GM23338 (cell line): Measurements from ENCODE around the gene CCDC92B. TPM values are rescaled to one million over a fixed set of nuclear protein-coding genes. Genes with fewer than 3 reads are reported as not detected.

Experiments
- ATAC-seq: fragments of 200-7000 bp; cut with Tn5 transposase; 3 replicates; pipeline ENCODE4 v1.9.1; 2020
- DNase-seq: peaks from one replicate; pipeline ENCODE4 v3.0.0-alpha.2; 2015; ENCODE audit warnings: low spot score
- H2AFZ ChIP-seq: fragments of 200-600 bp; sonication (generic); 2 replicates; pipeline ENCODE4 v1.8.0; 2016; ENCODE audit warnings: antibody characterized with exemption, mild to moderate bottlenecking, moderate library complexity
- H3F3A ChIP-seq: fragments of 200-600 bp; sonication (generic); replicated peaks from 2 replicates; pipeline ENCODE4 v1.8.0; 2017; ENCODE audit warnings: antibody characterized with exemption, mixed run types, low read depth
- H3K27ac ChIP-seq: fragments of 200-600 bp; sonication (generic); 2 replicates; pipeline ENCODE4 v1.6.1; 2016; ENCODE audit warnings: low read depth
- H3K27me3 ChIP-seq: fragments of 200-600 bp; sonication (generic); 2 replicates; pipeline ENCODE4 v1.8.0; 2016; ENCODE audit warnings: mild to moderate bottlenecking, mixed run types, moderate library complexity; ENCODE audit not compliant: insufficient read depth
- H3K36me3 ChIP-seq: fragments of 200-600 bp; sonication (generic); 2 replicates; pipeline ENCODE4 v1.8.0; 2016; ENCODE audit warnings: mild to moderate bottlenecking; ENCODE audit not compliant: insufficient read depth
- H3K4me1 ChIP-seq: fragments of 200-600 bp; sonication (generic); 2 replicates; pipeline ENCODE4 v1.8.0; 2016; ENCODE audit warnings: mild to moderate bottlenecking, moderate library complexity; ENCODE audit not compliant: insufficient read depth
- H3K4me2 ChIP-seq: fragments of 200-600 bp; sonication (generic); 2 replicates; pipeline ENCODE4 v1.7.1; 2017; ENCODE audit warnings: mixed run types
- H3K4me3 ChIP-seq: fragments of 200-600 bp; sonication (generic); 2 replicates; pipeline ENCODE4 v1.6.1; 2016; ENCODE audit warnings: mixed run types
- H3K79me2 ChIP-seq: fragments of 200-600 bp; sonication (generic); replicated peaks from 2 replicates; pipeline ENCODE4 v1.8.0; 2017; ENCODE audit warnings: mild to moderate bottlenecking; ENCODE audit not compliant: insufficient read depth
- H3K9me2 ChIP-seq: fragments of 200-600 bp; sonication (generic); 2 replicates; pipeline ENCODE4 v1.8.0; 2017; ENCODE audit not compliant: insufficient read depth
- H4K20me1 ChIP-seq: fragments of 200-600 bp; sonication (generic); replicated peaks from 2 replicates; pipeline ENCODE4 v1.8.0; 2017; ENCODE audit warnings: mild to moderate bottlenecking; ENCODE audit not compliant: insufficient read depth
- H3K27ac Mint-ChIP-seq: 2 replicates; pipeline ENCODE4 v1.8.0; 2020; ENCODE audit warnings: inconsistent platforms, mild to moderate bottlenecking, moderate library complexity, mixed read lengths
- H3K27me3 Mint-ChIP-seq: 3 replicates; pipeline ENCODE4 v1.8.0; 2022; ENCODE audit warnings: low read depth, mild to moderate bottlenecking, moderate library complexity, mixed read lengths, inconsistent platforms; ENCODE audit not compliant: insufficient read depth, poor library complexity
- H3K36me3 Mint-ChIP-seq: 3 replicates; pipeline ENCODE4 v1.8.0; 2021; ENCODE audit warnings: low read depth, mild to moderate bottlenecking, inconsistent platforms, moderate library complexity, mixed read lengths
- H3K4me1 Mint-ChIP-seq: 3 replicates; pipeline ENCODE4 v1.8.0; 2020; ENCODE audit warnings: mild to moderate bottlenecking, inconsistent platforms, mixed read lengths
- H3K4me3 Mint-ChIP-seq: 3 replicates; pipeline ENCODE4 v1.8.0; 2021; ENCODE audit warnings: moderate library complexity, mild to moderate bottlenecking, inconsistent platforms, mixed read lengths
- H3K9me3 Mint-ChIP-seq: 3 replicates; pipeline ENCODE4 v1.8.0; 2020; ENCODE audit warnings: moderate library complexity, mild to moderate bottlenecking, inconsistent platforms, mixed read lengths
- CREB1 ChIP-seq: fragments of 250-450 bp; sonication (Bioruptor Pico); IDR thresholded peaks from 2 replicates; pipeline ENCODE4 v1.5.0; 2020; ENCODE audit warnings: low read depth, mild to moderate bottlenecking, moderate library complexity
- CTCF ChIP-seq, 2 experiments: fragments of 200-600 bp in 1 of 2; sonication (generic) in 1 of 2; conservative IDR thresholded peaks; 2 replicates each; pipeline versions ENCODE4 v1.5.1 to v1.6.1; 2016 to 2017; ENCODE audit warnings: antibody characterized with exemption in 2 of 2, low read depth in 2 of 2, mild to moderate bottlenecking in 2 of 2, moderate library complexity in 1 of 2
- ETS1 ChIP-seq: IDR thresholded peaks from 2 replicates; pipeline ENCODE4 v1.6.1; 2016; ENCODE audit warnings: antibody characterized with exemption
- NANOG ChIP-seq: IDR thresholded peaks from 2 replicates; pipeline ENCODE4 v1.6.1; 2016; ENCODE audit warnings: antibody characterized with exemption, borderline replicate concordance
- POLR2AphosphoS5 ChIP-seq: IDR thresholded peaks from 2 replicates; pipeline ENCODE4 v1.6.1; 2016; ENCODE audit warnings: antibody characterized with exemption, low read depth
- REST ChIP-seq: IDR thresholded peaks from one replicate; pipeline ENCODE4 v1.6.1; 2018; ENCODE audit warnings: antibody characterized with exemption; ENCODE audit not compliant: unreplicated experiment
- ZNF114 ChIP-seq: fragments of 250-450 bp; sonication (Bioruptor Pico); IDR thresholded peaks from 2 replicates; pipeline ENCODE4 v1.5.0; 2020; ENCODE audit warnings: mild to moderate bottlenecking, moderate library complexity
- polyA plus RNA-seq: library from polyadenylated mRNA; unstranded; fragments of >200 nt; fragmentation: Nextera tagmentation; extraction: Ambion mirVana; gene quantifications from 2 replicates; pipeline ENCODE4 v1.2.1, GENCODE V29; 2016
- total RNA-seq: library from RNA; depleted of rRNA; stranded (reverse); fragments of >200 nt; shearing (Covaris generic); gene quantifications from 2 replicates; pipeline ENCODE4 v1.2.3, GENCODE V29; 2014

CCDC92B gene
- total and polyA plus RNA-seq, 2 experiments from 2014 or later = 5.7 to 9.1 TPM

- Histone ChIP-seq H3K27ac (peak overlapping the region; percentile 87), H3K9me2 (no peaks in the 10 kb centered on the region), H3K4me1 (peaks cover 5% of the 10 kb centered on the region; the same call in 1 of the 2 replicates), H2AFZ (0 out of 2 replicates have a peak overlapping the region, but pooled peaks have one; percentile 18), H3K4me2 (peak overlapping the region; percentile 81), H3K27me3 (no peaks in the 10 kb centered on the region), H3K36me3 (no peaks in the 10 kb centered on the region), H3F3A (peaks cover 16% of the 10 kb centered on the region), H3K4me3 (peak overlapping the region; percentile 54), H3K79me2 (no peaks in the 10 kb centered on the region), H4K20me1 (peaks cover 5% of the 10 kb centered on the region)
- peak overlapping the region; percentile 54; the same call in 1 of the 3 replicates for H3K4me3 Mint-ChIP-seq
- H3K4me1 Mint-ChIP-seq = peaks cover 8% of the 10 kb centered on the region; the same call in 2 of the 3 replicates
- peak; percentile 68 for TF ChIP-seq POLR2AphosphoS5
- no peak for TF ChIP-seq CREB1 (CRISPR knock-in tag)
- TF ChIP-seq REST = no peak
- TF ChIP-seq ZNF114 = no peak
- TF ChIP-seq CTCF (conservative IDR thresholded peaks at IDR 0.05; ENCODE audit: low read depth in 2 of 2) = peak in 1 of 2 experiments; percentile 37; a peak in 2 of 4 replicates
- TF ChIP-seq ETS1 = no peak
- no peak for TF ChIP-seq NANOG
- peak overlapping the region; percentile 75 for H3K27ac Mint-ChIP-seq
- peaks cover 21% of the 10 kb centered on the region for H3K27me3 Mint-ChIP-seq
- H3K36me3 Mint-ChIP-seq = peaks cover 18% of the 10 kb centered on the region
- ATAC-seq (peak; percentile 56), DNase-seq (peak; percentile 78)
- no peaks in the 10 kb centered on the region for H3K9me3 Mint-ChIP-seq
Measured at GRCh38 chr17:2691965-2692780, 57.3 kb downstream of the CCDC92B start.
